Neural crest cell (in vitro differentiated cells): ENCODE measurements around the gene C1orf105. TPM values are rescaled to one million over a fixed set of nuclear protein-coding genes. Genes with fewer than 3 reads are reported as not detected.

ENCODE experiments used
- DNase-seq: peaks from one replicate; pipeline ENCODE4 v3.0.0; 2021; ENCODE audit warnings: low read depth, mixed read lengths, low spot score
- H3K27ac Mint-ChIP-seq: one replicate; pipeline ENCODE4 v1.8.0; 2021; ENCODE audit warnings: mild to moderate bottlenecking, mixed read lengths; ENCODE audit not compliant: unreplicated experiment
- H3K27me3 Mint-ChIP-seq: 2 replicates; pipeline ENCODE4 v1.8.0; 2021; ENCODE audit warnings: low read depth, mild to moderate bottlenecking, mixed read lengths
- H3K36me3 Mint-ChIP-seq: 2 replicates; pipeline ENCODE4 v1.8.0; 2021; ENCODE audit warnings: low read depth, mild to moderate bottlenecking, mixed read lengths
- H3K4me1 Mint-ChIP-seq: 2 replicates; pipeline ENCODE4 v1.8.0; 2021; ENCODE audit warnings: mixed read lengths
- H3K4me3 Mint-ChIP-seq: one replicate; pipeline ENCODE4 v1.8.0; 2021; ENCODE audit warnings: mild to moderate bottlenecking, mixed read lengths
- H3K9me3 Mint-ChIP-seq: 2 replicates; pipeline ENCODE4 v1.8.0; 2021; ENCODE audit warnings: mixed read lengths
- CTCF ChIP-seq: fragments of 200-600 bp; sonication (generic); conservative IDR thresholded peaks from 2 replicates; pipeline ENCODE4 v1.5.0; 2021; ENCODE audit warnings: antibody characterized with exemption, mild to moderate bottlenecking
- total RNA-seq: library from RNA; stranded (reverse); gene quantifications from 2 replicates; pipeline ENCODE4 v1.2.1, GENCODE V29; 2021

Gene C1orf105
- total RNA-seq, 1 donor from 2014 or later: not detected

GRCh38 chr1:172378109-172378760, 42.2 kb upstream of the C1orf105 start:
- TF ChIP-seq CTCF: no peak
- DNase-seq: no peak
- Mint-ChIP-seq H3K27ac (no peak overlapping the region), H3K36me3 (no peaks in the 10 kb centered on the region), H3K27me3 (no peaks in the 10 kb centered on the region), H3K4me1 (peaks cover 35% of the 10 kb centered on the region), H3K4me3 (no peak overlapping the region), H3K9me3 (no peaks in the 10 kb centered on the region)

GRCh38 chr1:172380441-172381244, 39.8 kb upstream of the C1orf105 start:
- H3K27ac Mint-ChIP-seq: peak overlapping the region; percentile 94
- DNase-seq: no peak
- H3K36me3 Mint-ChIP-seq: no peaks in the 10 kb centered on the region
- no peak for TF ChIP-seq CTCF
- no peaks in the 10 kb centered on the region for H3K9me3 Mint-ChIP-seq
- H3K4me3 Mint-ChIP-seq: no peak overlapping the region
- H3K4me1 Mint-ChIP-seq: peaks cover 42% of the 10 kb centered on the region
- no peaks in the 10 kb centered on the region for H3K27me3 Mint-ChIP-seq

- Mint-ChIP-seq H3K4me1 (peaks cover 42% of the 10 kb centered on the region), H3K27me3 (no peaks in the 10 kb centered on the region), H3K27ac (peak overlapping the region; percentile 93), H3K4me3 (peak overlapping the region; percentile 26), H3K9me3 (no peaks in the 10 kb centered on the region), H3K36me3 (no peaks in the 10 kb centered on the region)
- no peak for DNase-seq
- TF ChIP-seq CTCF: no peak
Observed at GRCh38 chr1:172381946-172382345, 38.5 kb upstream of the C1orf105 start.

GRCh38 chr1:172382406-172382805, 38.1 kb upstream of the C1orf105 start:
- Mint-ChIP-seq H3K36me3 (no peaks in the 10 kb centered on the region), H3K27ac (no peak overlapping the region), H3K4me1 (peaks cover 42% of the 10 kb centered on the region), H3K9me3 (no peaks in the 10 kb centered on the region), H3K4me3 (no peak overlapping the region), H3K27me3 (no peaks in the 10 kb centered on the region)
- TF ChIP-seq CTCF: no peak
- DNase-seq: no peak

- TF ChIP-seq CTCF: no peak
- Mint-ChIP-seq H3K27ac (peak overlapping the region; percentile 88), H3K4me1 (peaks cover 42% of the 10 kb centered on the region), H3K4me3 (peak overlapping the region; percentile 50), H3K27me3 (no peaks in the 10 kb centered on the region), H3K9me3 (no peaks in the 10 kb centered on the region), H3K36me3 (no peaks in the 10 kb centered on the region)
- DNase-seq: no peak
Observed at GRCh38 chr1:172382990-172383389, 37.5 kb upstream of the C1orf105 start.
